HEK293 (cell line): Measurements from ENCODE around the gene SLC25A20.

Experiments used
- CTCF ChIA-PET: fragments of 350-600 bp; formaldehyde crosslinking; extraction: SDS; loops from one replicate; lab custom pipeline; 2021; ENCODE audit warnings: antibody characterized with exemption; lab: Yijun Ruan, JAX
- POLR2A ChIA-PET: fragments of 300-600 bp; formaldehyde crosslinking; extraction: SDS; loops from one replicate; lab custom pipeline; 2020; ENCODE audit warnings: antibody characterized with exemption, inconsistent platforms; lab: Yijun Ruan, JAX
- H3K27ac ChIP-seq: fragments of 200-500 bp; sonication (Bioruptor generic); 2 replicates; pipeline ENCODE4 v1.5.1; 2014; ENCODE audit warnings: low read depth, low read length, control low read depth, inconsistent platforms; ENCODE audit errors: extremely low read depth
- H3K36me3 ChIP-seq, 2 experiments: fragments of 200-500 bp in 1 of 2; sonication (Bioruptor generic) in 1 of 2; 1 replicate in 1 of 2; 2 replicates in 1 of 2; pipeline ENCODE4 v1.5.1; 2014 to 2017; ENCODE audit warnings: inconsistent platforms in 2 of 2, low read length in 2 of 2; ENCODE audit not compliant: control insufficient read depth in 2 of 2, insufficient read depth in 1 of 2
- H3K4me1 ChIP-seq: fragments of 200-500 bp; sonication (Bioruptor generic); 2 replicates; pipeline ENCODE4 v1.5.1; 2014; ENCODE audit warnings: mild to moderate bottlenecking, low read length, inconsistent platforms; ENCODE audit not compliant: control insufficient read depth, insufficient read depth
- H3K4me3 ChIP-seq: 2 replicates; pipeline ENCODE4 v1.5.1; 2011; ENCODE audit warnings: low read depth, mild to moderate bottlenecking, control low read depth, low read length, moderate library complexity
- H3K9me3 ChIP-seq: fragments of 200-500 bp; sonication (Bioruptor generic); 2 replicates; pipeline ENCODE4 v1.5.1; 2014; ENCODE audit warnings: low read depth, low read length, inconsistent platforms; ENCODE audit not compliant: control insufficient read depth, insufficient read depth
- ELK4 ChIP-seq: IDR thresholded peaks from 2 replicates; pipeline ENCODE4 v1.6.1; 2011; ENCODE audit warnings: mild to moderate bottlenecking, low read depth, low read length, borderline replicate concordance
- HOXA7 ChIP-seq: sonication (generic); formaldehyde crosslinking; IDR thresholded peaks from 2 replicates; pipeline ENCODE4 v1.8.1; 2022; ENCODE audit warnings: missing genetic modification reagents, borderline replicate concordance
- IKZF3 ChIP-seq: fragments of 450-650 bp; IDR thresholded peaks from 2 replicates; pipeline ENCODE4 v1.5.0; 2018; ENCODE audit warnings: missing biosample characterization, mild to moderate bottlenecking, missing genetic modification characterization, moderate library complexity
- KLF10 ChIP-seq: fragments of 450-650 bp; IDR thresholded peaks from 2 replicates; pipeline ENCODE4 v1.5.1; 2018; ENCODE audit warnings: missing biosample characterization, mild to moderate bottlenecking, missing genetic modification characterization
- OSR2 ChIP-seq: fragments of 450-650 bp; formaldehyde crosslinking; IDR thresholded peaks from 2 replicates; pipeline ENCODE4 v1.5.1; 2016; ENCODE audit warnings: missing biosample characterization, missing genetic modification characterization
- OVOL3 ChIP-seq: fragments of 450-650 bp; formaldehyde crosslinking; IDR thresholded peaks from 2 replicates; pipeline ENCODE4 v1.5.1; 2016; ENCODE audit warnings: missing biosample characterization, missing genetic modification characterization
- PRDM6 ChIP-seq: fragments of 450-650 bp; formaldehyde crosslinking; IDR thresholded peaks from 2 replicates; pipeline ENCODE4 v1.5.1; 2017; ENCODE audit warnings: missing biosample characterization, missing genetic modification characterization
- ZBTB17 ChIP-seq: fragments of 450-650 bp; formaldehyde crosslinking; IDR thresholded peaks from 2 replicates; pipeline ENCODE4 v1.5.1; 2016; ENCODE audit warnings: missing biosample characterization, missing genetic modification characterization
- ZFP3 ChIP-seq: fragments of 450-650 bp; formaldehyde crosslinking; IDR thresholded peaks from 2 replicates; pipeline ENCODE4 v1.5.1; 2016; ENCODE audit warnings: low read depth, missing biosample characterization, missing genetic modification characterization
- ZNF114 ChIP-seq: fragments of 450-650 bp; formaldehyde crosslinking; IDR thresholded peaks from 2 replicates; pipeline ENCODE4 v1.5.0; 2017; ENCODE audit warnings: missing biosample characterization, missing genetic modification characterization
- ZNF138 ChIP-seq: fragments of 450-650 bp; formaldehyde crosslinking; IDR thresholded peaks from 2 replicates; pipeline ENCODE4 v1.5.1; 2016; ENCODE audit warnings: missing biosample characterization, missing genetic modification characterization, borderline replicate concordance
- ZNF48 ChIP-seq: fragments of 450-650 bp; formaldehyde crosslinking; IDR thresholded peaks from 2 replicates; pipeline ENCODE4 v1.5.1; 2016; ENCODE audit warnings: missing biosample characterization, missing genetic modification characterization
- ZNF513 ChIP-seq: fragments of 450-650 bp; IDR thresholded peaks from 2 replicates; pipeline ENCODE4 v1.5.1; 2018; ENCODE audit warnings: missing biosample characterization, missing genetic modification characterization
- ZNF544 ChIP-seq: fragments of 450-650 bp; formaldehyde crosslinking; IDR thresholded peaks from 2 replicates; pipeline ENCODE4 v1.5.0; 2017; ENCODE audit warnings: missing biosample characterization, missing genetic modification characterization
- ZNF558 ChIP-seq: fragments of 450-650 bp; formaldehyde crosslinking; IDR thresholded peaks from 2 replicates; pipeline ENCODE4 v1.5.1; 2016; ENCODE audit warnings: missing biosample characterization, missing genetic modification characterization
- ZNF580 ChIP-seq: fragments of 450-650 bp; formaldehyde crosslinking; IDR thresholded peaks from 2 replicates; pipeline ENCODE4 v1.5.1; 2016; ENCODE audit warnings: missing biosample characterization, missing genetic modification characterization
- ZNF610 ChIP-seq: fragments of 450-650 bp; formaldehyde crosslinking; IDR thresholded peaks from 2 replicates; pipeline ENCODE4 v1.5.1; 2016; ENCODE audit warnings: missing biosample characterization, missing genetic modification characterization, borderline replicate concordance
- ZNF623 ChIP-seq: fragments of 450-650 bp; formaldehyde crosslinking; IDR thresholded peaks from 2 replicates; pipeline ENCODE4 v1.5.1; 2016; ENCODE audit warnings: missing biosample characterization, missing genetic modification characterization
- ZNF707 ChIP-seq: fragments of 450-650 bp; formaldehyde crosslinking; IDR thresholded peaks from 2 replicates; pipeline ENCODE4 v1.5.1; 2016; ENCODE audit warnings: missing biosample characterization, missing genetic modification characterization
- ZSCAN16 ChIP-seq: fragments of 450-650 bp; formaldehyde crosslinking; IDR thresholded peaks from 2 replicates; pipeline ENCODE4 v1.5.1; 2016; ENCODE audit warnings: missing biosample characterization, missing genetic modification characterization
- ZSCAN18 ChIP-seq: fragments of 450-650 bp; formaldehyde crosslinking; IDR thresholded peaks from 2 replicates; pipeline ENCODE4 v1.5.1; 2016; ENCODE audit warnings: missing biosample characterization, missing genetic modification characterization
- ZSCAN5A ChIP-seq: fragments of 450-650 bp; formaldehyde crosslinking; IDR thresholded peaks from 2 replicates; pipeline ENCODE4 v1.5.1; 2016; ENCODE audit warnings: missing biosample characterization, missing genetic modification characterization

Gene SLC25A20

GRCh38 chr3:48835650-48836366 is 62.9 kb downstream of the SLC25A20 start:
- CTCF ChIA-PET = no interaction called here
- POLR2A ChIA-PET = interaction anchor here (0.6 kb wide), 1 partner anchor 69 kb away, joined by 5 read pairs; no protein-coding TSS in a partner anchor
- no peaks in the 10 kb centered on the region for H3K9me3 ChIP-seq
- H3K36me3 ChIP-seq = no peaks in the 10 kb centered on the region
- 0 out of 2 replicates have a peak, but pooled peaks cover under 1% of the 10 kb centered on the region for H3K4me1 ChIP-seq
- TF ChIP-seq ZBTB17 (tag by site-specific recombination) (no peak), ZNF544 (tag by site-specific recombination) (no peak), ZNF558 (tag by site-specific recombination) (no peak), ZSCAN5A (tag by site-specific recombination) (no peak), ZNF580 (no peak), OSR2 (tag by site-specific recombination) (no peak), HOXA7 (no peak), ZNF513 (no peak), KLF10 (tag by site-specific recombination) (no peak), IKZF3 (tag by site-specific recombination) (no peak), ZSCAN16 (no peak), ZNF623 (tag by site-specific recombination) (no peak), ZNF610 (no peak), ZNF114 (tag by site-specific recombination) (no peak), OVOL3 (tag by site-specific recombination) (no peak)
- H3K4me3 ChIP-seq = no peak overlapping the region
- no peak overlapping the region for H3K27ac ChIP-seq

GRCh38 chr3:48832684-48833083 is 66.0 kb downstream of the SLC25A20 start:
- H3K4me3 ChIP-seq = no peak overlapping the region
- CTCF ChIA-PET = interaction anchor here (0.7 kb wide), 1 partner anchor 13 kb away, joined by 3 read pairs; no protein-coding TSS in a partner anchor
- no peak overlapping the region for H3K27ac ChIP-seq
- H3K36me3 ChIP-seq = no peaks in the 10 kb centered on the region
- no peaks in the 10 kb centered on the region for H3K9me3 ChIP-seq
- POLR2A ChIA-PET = no interaction called here
- TF ChIP-seq ZSCAN18 = no peak
- TF ChIP-seq ZNF48 (tag by site-specific recombination) = no peak
- no peak for TF ChIP-seq ZFP3 (tag by site-specific recombination)
- TF ChIP-seq ZNF138 = no peak
- TF ChIP-seq OSR2 (tag by site-specific recombination) = no peak
- no peak for TF ChIP-seq ELK4
- no peak for TF ChIP-seq ZSCAN16
- no peak for TF ChIP-seq PRDM6
- TF ChIP-seq ZNF707 (tag by site-specific recombination) = no peak
- TF ChIP-seq, all 188 proteins: peak for 0
- H3K4me1 ChIP-seq = 0 out of 2 replicates have a peak, but pooled peaks cover 2% of the 10 kb centered on the region
